HG02981 (cell line): ENCODE results near the gene SLC39A3.

ENCODE experiments used
- ATAC-seq: cut with Tn5 transposase; IDR thresholded peaks from one replicate; pipeline ENCODE4 v1.9.1; 2021; ENCODE audit warnings: mild to moderate bottlenecking, moderate library complexity; ENCODE audit not compliant: unreplicated experiment

The SLC39A3 gene, protein sequence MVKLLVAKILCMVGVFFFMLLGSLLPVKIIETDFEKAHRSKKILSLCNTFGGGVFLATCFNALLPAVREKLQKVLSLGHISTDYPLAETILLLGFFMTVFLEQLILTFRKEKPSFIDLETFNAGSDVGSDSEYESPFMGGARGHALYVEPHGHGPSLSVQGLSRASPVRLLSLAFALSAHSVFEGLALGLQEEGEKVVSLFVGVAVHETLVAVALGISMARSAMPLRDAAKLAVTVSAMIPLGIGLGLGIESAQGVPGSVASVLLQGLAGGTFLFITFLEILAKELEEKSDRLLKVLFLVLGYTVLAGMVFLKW

DNA sequence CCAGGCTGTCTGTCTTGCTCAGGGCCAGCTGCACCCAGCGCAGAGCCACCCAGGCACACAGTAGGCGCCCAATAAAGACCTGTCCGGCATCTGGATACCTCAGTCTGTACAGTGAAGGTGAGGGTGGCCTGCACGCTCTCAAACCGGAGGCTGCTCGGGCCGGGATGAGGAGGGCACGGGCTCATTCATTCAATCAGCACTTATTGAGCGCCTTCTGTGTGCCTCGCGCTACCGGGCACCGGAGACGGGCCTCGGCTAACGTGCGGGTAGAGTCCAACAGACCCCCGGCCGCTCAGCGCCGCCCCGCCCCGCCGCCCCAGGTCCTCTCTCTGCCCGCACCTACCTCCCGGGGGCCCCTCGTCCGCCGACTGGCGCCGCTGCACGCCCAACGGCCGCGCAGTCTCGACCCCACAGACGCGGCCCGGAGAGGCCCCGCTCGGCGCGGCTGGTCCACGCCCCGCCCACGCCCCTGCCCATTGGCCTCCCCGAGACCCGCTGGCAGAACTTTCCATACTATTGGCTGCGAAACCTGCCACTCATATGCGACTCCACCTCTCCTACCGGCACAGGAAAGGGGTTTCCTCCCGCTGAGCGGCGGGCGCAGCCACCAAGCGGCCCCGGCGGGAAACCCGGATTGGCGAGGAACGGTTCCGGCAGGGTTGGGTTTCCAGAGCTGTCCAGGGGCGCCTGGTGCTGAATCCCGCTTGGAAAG lies at the start of gene SLC39A3:
Gene SLC39A3, minus strand, starts transcription at position 416 of the 712 bp plus-strand sequence. CDS start 2,760 bp downstream, outside the sequence.
- ATAC-seq: peak; percentile 98

DNA sequence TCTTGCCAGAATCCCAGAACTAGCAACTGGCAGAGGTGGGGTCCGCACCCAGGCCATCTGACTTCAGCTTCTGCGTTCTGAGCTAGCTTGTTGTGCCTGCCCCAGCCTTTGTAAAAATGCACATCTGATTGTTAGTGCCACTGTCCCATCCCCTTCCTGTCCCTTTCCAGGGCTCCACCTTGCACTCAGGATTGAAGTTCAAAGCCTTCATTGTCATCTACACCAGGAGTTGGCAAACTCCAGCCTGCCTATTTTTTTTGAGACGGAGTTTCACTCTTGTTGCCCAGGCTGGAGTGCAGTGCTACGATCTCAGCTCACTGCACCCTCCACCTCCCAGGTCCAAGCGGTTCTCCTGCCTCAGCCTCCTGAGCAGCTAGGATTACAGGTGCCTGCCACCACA lies 48.4 kb upstream of the SLC39A3 start:
- ATAC-seq: no peak

DNA sequence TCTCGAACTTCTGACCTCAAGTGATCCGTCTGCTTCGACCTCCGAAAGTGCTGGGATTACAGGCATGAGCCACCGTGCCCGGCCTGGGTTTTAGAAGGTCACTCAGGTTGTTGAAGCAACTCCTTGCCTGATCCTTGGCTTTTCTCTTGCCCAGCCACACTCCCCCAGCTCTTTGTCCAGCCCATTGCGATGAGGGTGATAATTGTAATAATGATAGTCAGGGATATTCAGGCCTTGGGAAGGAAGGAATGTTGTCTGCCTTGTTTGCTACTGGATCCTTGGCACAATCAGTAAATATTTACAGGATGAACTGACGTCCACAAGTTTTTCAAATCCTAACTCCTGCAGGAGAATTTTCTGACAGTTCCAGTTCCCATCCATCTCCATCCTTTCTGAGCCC lies 47.3 kb upstream of the SLC39A3 start:
- no peak for ATAC-seq

DNA sequence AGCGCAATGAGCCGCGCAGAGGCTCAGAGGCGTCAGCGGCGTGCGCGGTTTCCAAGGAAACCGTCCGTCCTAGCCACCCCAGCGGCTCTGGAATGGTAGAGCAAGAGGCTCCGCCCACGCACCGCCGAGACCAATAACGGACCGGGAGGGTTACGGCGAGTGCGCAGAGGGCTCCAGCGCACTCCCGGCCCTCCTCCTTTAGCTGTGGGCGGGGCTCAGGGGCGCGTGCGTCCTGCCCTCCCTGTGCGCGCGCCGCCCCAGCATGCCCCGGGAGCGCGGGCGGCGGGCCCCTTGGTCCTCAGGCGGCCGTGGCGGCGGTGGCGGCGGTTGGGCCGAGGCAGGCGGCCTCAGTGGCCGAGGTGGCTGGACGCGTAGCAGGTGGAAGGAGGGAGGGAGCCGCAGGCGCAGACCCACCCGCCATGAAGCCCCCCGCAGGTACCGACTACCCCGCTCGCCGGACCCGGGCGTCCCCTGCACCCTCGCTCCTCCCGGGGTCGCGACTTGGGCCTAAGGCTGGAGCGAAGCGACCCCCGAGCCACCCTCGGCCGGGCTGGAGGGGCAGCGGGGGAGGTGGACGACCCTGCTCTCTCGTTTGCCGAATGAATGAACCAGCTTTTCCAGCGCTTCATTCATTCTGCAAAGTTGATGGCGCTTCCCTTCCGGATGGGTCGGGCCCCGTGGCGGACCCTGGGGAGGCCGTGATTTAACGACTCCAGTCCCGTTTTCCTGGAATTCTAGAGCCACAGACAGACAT lies 45.6 kb upstream of the SLC39A3 start, which contains the start of gene THOP1:
Gene THOP1, plus strand, starts transcription at position 260 of the 754 bp plus-strand sequence. Its CDS starts 160 bp downstream, at position 420.
- peak; percentile 60 for ATAC-seq

DNA sequence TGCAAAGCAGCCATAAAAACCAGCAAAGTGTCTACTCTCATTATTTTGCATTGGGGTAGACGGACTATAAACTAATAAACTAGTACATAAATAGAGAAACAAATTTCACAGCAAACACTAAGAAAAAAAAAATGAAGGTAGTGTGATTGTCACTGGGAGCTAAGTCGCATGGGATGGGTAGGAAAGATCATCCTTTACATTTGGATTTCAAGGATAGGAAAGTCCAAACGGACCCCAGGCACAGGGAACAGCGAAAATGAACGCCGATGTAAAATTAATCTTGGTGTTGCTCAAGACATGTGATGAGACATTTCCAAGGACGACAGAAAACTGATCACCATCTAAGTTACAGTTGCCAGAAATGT lies 43.9 kb upstream of the SLC39A3 start:
- no peak for ATAC-seq

DNA sequence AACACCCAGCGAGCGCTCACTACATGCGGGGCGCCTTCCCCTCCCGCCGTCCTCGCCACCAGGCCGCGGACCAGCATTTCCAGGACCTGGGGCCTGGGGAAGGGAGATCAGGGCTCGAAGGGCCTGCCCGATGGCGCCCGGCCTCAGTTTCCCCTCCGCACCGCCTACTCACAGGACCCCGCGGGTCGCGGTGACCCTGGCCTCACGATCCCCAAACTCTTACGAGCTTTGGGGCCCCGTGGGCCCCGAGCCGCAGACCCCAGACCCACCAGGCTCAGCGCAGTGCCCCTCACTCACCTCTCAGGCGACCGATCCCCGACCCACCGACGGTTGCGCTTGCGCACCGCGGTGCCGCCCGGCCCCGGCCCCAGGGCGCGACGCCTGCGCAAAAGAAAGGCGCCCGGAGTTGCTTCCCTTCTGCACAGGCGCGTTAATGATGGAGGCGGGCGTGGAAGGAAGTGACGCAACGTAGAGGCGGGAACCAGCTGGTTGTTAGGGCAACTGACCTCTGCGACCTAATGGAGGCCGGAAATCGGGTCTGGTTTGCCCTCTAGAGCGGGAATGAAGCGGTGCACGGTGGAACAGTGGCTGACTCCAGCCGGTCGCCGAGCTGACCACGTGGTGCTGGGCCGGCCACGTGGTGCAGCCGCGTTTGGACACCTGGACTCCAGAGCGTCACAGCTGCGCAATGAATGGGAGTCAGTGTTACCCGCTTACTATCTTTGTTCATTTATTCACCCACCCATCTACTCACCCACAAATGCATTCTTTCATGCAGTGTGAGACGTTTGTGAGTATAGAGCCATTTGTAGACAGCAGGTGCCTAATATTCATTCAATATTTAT lies 43.3 kb upstream of the SLC39A3 start, which contains the start of gene SGTA:
Gene SGTA, minus strand, starts transcription at position 338 of the 845 bp plus-strand sequence. CDS start 14,205 bp downstream, outside the sequence.
- peak; percentile 76 for ATAC-seq

DNA sequence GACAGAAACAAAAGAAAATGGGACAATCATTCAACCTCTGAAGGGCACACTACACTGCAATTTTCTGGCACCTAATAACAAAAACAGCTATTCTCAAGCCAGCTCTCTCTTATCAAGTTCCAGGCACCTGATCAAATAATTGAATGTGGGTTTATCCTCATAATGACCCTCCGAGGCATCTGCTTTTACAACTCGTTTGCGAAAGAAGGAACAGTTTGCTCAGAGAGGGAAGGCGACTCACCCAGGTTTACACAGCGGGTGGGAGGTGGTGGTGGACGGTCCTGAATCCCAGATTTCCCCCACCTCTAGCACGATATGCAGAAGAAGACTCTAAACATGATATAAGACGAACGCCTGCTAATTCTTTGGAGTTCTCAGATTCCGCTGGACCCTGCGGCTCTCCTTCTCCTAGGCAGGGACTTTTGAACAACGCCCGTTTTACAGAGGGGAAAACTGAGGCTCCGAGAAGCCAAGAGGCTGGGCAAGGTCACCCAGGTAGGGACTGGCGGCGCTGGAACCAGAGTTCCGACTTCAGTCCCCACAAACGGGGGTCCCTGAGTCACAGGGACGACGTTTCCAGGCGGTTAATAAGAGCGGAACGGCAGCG lies 42.6 kb upstream of the SLC39A3 start:
- no peak for ATAC-seq

DNA sequence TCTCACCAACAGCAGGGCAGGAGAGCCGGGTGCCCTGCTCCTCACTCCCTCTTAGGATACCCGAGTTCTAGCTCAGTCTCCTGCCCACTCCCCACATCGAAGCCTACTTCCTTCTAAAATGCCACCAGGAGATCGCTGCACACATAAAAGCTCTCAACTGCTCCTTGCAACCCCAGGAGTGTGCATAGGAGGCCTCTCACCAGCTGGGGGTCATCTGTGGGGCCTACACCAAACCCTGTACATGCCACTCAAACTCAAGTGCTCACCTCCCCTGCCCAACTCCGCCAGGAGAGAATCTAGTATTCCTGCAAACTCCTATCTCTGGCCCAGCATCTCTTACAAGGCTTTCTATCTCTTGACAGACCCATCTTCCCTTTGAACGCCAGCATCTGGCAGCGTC lies 40.5 kb upstream of the SLC39A3 start:
- no peak for ATAC-seq

DNA sequence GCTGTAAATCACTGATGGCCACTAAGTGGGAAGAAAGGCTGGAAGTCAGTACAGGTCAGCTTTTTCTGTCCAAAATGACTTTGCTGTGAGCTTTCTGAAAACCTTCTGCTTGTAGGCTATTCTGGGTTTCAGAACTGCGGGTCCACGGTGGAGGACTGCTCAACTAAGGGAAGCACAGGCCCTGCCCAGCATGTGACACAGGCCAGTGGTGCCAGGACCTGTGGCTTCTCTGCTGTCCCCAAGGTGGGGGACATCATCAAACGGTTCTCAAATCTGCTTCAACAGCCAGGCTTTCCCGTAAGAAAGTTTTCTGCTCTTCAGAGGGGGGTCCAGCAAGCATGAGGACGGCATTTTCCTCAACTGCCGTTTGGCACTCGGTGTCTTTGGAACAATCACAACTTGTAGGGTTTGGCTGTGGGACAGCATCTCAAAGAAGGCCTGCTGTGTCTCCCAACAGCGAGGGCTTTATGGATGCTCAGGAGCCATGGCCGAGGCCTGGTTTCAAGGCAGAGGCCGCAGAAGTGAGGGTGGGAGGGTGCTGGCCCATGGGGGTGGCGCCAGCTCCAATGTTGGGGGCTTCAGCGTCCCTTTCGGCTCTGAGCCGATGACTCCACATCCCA lies 39.4 kb upstream of the SLC39A3 start:
- ATAC-seq: no peak

DNA sequence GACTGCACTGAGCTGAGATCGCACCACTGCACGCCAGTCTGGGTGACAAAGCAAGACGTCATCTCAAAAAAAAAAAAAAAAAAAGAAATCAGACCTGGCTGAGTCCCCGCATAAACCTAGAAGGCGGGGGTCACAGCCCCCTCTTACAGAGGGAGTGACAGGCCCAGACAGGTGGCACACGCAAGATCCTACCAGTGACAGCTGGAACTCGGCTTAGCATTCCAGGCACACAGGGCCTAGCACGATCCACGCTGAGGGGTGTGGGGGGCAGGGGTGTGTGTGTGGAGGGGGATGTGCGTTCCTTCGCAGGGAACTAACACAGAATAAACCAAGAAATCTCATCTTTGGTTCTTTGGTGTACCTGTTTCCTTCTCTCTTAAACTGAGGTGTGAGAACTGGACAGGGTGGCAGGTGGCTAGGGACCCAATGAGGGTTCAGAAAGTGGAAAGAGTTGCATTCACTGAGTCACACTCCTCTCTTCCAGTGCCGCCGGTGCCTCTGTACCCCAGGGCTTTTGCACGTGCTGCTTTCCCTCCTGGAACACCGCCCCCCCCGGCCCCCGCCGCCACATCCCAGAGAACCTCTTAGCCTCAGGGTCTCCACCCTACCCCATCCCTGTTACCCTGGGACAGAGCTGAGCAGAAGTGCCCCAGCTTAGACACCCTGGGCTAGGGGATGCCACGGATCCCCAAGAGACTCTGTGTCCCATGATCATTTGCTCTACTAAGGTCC lies 38.3 kb upstream of the SLC39A3 start:
- no peak for ATAC-seq

DNA sequence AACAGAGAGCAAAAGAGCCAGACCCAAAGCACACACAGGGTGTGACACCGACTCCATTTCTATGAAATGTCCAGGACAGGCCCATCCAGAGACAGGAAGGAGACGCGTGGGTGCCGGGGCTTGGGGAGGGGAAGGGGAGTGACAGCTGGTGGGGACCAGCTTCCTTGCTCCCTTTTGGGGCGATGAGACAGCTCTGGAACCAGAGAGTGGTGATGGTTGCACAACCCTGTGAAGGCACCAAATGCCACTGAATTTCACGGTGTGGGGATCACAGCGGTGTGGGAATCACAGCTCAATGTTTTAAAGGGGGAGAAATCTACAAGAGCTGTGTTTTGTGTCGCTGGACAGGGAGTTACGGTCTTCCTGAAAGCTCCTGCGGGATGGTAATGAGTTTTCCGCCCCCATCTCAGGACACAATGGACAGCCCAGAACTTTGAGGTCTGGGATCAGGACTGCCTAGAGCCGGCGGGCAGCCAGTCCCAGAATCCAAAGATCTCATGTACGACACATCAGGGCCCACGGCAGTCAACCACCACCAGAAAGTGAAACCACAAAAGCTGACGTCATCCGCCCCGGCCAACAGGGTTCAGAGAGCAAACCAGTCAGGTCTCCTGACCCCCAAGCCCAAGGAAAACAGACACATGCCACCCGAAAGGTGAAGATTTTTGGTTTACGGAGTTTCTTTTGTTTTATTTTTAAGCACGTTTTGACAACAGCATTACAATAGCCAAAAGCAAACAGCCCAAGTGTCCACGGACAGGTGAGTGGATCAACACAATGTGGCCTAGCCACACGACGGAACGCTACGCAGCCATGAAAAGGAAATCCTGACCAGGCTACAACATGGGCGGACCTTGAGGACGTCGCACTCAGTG lies 36.0 kb upstream of the SLC39A3 start:
- no peak for ATAC-seq

DNA sequence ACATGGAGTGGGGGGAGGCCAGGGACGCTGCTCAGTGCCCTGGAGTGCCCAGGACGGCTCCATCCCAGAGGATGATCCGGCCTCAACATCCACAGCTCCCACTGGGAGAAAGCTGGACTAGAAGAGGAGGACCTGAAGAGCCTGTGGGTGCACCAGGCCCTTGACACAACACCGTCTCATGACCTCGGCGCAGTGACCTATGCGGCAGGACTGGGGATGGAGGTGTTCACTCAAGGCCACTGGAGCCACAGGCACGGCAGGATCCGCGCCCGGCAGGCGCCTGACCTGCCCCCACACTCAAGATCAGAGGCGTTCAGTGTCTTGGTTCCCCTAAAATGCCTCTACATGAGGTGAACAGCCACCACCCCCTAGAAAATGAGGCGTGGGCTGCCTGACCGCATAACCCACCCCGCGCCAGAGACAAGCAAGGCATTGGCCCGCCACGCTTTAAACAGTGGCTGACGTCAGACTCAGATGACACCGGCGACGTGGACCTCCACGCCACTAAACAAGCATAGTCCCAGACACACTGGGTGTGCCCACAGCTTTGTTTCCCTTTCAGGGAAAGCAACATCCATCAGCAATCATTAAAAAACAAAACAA lies 35.2 kb upstream of the SLC39A3 start:
- ATAC-seq: no peak

DNA sequence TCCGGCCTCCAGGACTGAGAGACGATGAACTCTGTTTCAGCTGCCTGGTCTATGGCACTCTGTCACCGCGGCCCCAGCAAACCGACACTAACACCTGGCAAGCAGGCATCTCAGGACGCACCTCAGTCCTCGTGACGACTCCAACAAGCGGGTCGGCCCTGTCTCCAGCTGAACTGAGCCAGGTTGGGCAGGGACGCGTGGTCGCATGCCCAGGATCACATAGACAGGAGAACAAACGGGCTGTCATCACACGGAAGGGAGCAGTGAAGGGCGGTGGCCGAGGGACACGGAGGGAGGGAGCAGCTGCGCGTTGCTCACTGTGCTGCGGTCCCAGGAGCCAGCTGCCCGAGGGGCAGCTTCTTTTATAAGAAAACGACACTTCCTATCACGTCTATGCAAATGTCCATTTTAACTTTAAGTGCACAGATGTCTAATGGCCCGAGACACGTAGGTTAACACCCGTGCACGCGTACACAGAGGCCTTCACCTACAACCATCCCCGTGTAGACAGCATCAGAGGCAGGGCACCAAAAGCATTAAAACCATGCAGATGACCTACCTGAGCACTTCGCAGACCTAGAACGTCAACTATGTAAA lies 34.4 kb upstream of the SLC39A3 start:
- no peak for ATAC-seq

DNA sequence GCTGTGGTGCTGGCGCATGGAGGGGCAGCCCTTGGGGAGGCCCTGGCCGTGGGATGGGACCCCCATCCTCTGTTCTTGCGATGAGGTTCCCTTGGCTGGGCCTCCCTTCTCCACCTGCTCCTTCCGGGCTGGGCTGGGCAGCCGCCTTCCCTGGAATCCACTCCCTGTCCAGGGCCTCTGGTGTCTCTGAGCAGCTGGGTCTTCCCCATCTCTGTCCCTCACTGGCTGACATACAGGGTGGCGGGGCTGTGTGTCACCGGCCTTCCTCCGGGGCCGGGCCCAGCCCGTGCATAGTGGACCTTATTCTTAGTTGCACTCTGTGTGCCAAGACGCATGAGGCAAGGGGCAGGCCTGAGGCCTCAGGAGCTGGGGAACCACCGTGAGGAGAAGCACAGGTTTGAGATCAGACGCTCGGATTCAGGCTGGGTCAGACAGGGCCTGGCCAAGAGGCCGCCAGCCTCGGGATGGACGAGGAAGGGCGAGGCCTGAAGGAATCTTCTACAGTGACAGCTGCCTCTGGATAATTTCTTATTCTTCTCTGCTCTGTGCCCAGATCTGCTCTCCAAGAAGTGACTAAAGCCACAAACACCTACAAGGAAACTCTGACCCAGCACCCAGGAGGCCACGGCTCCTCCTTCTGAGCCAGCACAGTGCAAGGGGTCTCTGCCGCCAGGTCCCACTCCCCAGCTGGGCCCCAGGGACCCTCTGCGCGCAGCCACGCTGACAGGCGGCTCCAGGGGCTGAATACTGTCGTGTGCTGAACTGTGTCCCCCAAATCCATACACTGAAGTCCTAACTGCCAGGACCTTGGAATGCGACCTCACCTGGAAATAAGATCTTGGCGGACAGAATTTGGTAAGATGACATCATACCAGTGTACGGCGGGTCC lies 32.2 kb upstream of the SLC39A3 start:
- no peak for ATAC-seq

DNA sequence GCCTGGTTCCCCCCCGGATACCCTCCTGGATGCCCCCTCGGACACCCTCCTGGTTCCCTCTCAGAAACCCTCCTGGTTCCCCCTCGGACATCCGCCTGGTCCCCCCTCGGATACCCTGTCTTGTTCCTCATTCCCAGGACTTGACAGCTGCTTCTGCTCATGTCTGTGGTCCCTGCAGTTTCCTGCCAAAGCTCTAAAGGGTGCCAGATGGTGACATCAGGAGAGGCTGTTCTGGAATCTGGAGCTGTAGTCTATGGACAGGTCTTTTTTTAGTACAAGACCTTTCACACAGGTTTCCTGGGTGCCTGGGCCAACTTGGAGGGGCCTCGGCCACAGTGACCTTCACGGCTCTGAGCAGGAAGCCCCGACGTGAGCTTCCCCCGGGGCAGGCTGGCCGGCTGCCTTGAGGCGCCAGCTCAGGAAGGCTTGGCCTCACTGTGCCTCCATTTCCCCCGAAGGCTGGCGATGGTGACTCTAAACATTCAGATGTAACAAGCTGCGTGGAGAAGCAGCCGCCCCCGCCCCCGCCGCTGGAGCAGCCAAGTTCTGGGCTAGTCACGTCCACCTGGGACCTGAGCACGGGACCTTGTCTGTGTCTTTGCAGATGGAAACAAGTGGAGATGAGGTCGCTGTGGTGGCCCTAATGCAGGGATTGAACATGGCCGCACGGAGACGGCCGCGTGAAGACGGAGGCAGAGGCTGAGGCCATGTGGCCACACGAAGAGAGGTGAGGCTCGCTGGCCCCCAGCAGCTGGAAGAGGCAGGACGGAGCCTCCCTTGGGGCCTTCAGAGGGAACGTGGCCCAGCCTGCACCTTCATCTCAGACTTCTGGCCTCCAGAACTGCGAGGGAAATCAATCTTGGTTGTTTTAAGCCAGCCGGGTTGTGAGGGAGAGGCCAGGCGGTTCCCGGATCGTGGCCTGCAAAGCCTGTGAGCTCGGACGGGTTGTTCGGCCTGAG lies 30.5 kb upstream of the SLC39A3 start:
- no peak for ATAC-seq
